ENCODE results near the gene KATNIP.
"Not testable (repeated sequence)": the region's sequence is repeated elsewhere in the genome, so short reads cannot be mapped to it uniquely, and the experiment has no call there.

KATNIP gene

DNA sequence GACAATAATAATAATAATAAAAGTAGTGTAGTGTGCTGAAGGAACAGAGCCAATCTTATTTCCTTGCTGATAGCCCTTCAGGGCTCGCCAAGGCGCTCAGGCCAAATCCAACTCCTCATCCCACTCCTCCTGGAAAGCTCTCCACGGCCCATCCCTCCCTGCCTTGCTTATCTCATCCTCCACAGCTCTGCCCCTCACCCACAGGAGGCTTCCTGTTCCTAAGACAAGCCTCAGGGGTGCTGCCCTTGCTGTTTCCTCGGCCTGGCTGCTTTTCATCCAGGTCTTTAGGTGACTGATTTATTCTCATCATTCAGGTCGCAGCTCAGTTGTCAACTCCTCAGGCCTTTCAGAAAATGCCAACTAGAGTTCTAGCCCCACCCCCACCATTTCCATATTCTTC, 11.4 kb upstream of the KATNIP start:
- DNase-seq: no peak

GRCh38 chr16:27539120-27539519, 10.8 kb upstream of the KATNIP start:
- no peak for DNase-seq

DNA sequence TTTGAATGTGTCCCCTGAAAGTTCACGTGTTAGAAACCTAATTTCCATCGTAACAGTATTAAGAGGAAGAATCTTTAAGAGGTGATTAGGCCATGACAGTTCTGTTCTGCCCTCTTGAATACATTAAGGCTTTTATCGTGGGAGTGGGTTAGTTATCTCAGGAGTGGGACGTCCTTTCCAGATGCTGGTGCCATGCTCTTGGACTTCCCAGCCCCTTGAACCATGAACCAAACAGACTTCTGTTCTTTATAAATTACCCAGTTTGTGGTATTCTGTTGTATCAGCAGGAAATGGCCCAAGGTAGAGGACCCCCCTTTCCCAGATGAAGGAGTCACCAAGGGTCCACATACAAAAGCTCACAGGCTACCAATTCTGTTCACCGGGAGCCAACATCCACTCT, 10.3 kb upstream of the KATNIP start:
- no peak for DNase-seq

DNA sequence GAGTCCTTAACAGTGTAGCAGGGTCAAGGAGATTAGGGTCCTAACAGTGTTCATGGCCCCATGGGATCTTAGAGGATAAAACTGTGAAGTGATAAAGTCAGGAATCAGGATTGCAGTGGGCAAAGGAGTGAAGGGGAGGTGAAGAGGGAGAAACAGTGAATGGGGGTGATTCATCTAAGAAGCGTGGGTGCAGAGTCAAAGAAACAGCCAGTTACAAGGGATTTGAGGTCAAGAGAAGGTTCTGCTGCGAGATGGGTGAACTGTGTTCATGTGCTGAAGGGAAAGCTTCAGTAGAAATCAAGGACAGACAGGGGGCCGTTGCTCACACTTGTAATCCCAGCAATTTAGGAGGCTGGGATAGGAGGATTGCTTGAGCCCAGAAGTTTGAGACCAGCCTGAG, 6.1 kb upstream of the KATNIP start:
- DNase-seq: no peak

GRCh38 chr16:27544671-27545070, 5.3 kb upstream of the KATNIP start:
- DNase-seq: no peak

GRCh38 chr16:27547134-27547533, 2.8 kb upstream of the KATNIP start:
- no peak for DNase-seq

DNA sequence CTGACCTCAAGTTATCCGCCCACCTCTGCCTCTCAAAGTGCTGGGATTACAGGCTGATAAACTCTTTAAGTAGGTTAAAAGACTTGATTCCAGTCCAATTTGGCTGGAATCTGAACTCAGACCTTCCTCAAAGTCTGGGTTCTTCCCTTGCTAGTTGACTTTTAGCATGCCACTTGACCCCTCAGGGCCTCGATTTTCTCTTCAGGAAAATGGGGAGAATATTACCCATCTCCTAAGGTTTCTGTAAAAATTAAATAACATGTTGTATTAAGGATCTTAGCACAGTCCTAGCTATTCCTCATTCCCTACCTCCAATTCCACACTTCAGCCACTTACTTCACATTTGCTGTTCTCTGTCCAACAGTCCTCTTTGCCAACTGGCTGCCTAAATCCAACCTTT, 2.1 kb upstream of the KATNIP start:
- DNase-seq: no peak

- DNase-seq: no peak
Observed at GRCh38 chr16:27549464-27549745, 539 bp upstream of the KATNIP start.

- no peak for DNase-seq
Observed at GRCh38 chr16:27550582-27550920, 607 bp downstream of the KATNIP start.

- DNase-seq: no peak
Observed at GRCh38 chr16:27551036-27551435, 1.1 kb downstream of the KATNIP start.

- no peak for DNase-seq
Observed at GRCh38 chr16:27556471-27556870, 6.5 kb downstream of the KATNIP start.

GRCh38 chr16:27558434-27558833, 8.5 kb downstream of the KATNIP start:
- no peak for DNase-seq

GRCh38 chr16:27558932-27559331, 9.0 kb downstream of the KATNIP start:
- DNase-seq: no peak

DNA sequence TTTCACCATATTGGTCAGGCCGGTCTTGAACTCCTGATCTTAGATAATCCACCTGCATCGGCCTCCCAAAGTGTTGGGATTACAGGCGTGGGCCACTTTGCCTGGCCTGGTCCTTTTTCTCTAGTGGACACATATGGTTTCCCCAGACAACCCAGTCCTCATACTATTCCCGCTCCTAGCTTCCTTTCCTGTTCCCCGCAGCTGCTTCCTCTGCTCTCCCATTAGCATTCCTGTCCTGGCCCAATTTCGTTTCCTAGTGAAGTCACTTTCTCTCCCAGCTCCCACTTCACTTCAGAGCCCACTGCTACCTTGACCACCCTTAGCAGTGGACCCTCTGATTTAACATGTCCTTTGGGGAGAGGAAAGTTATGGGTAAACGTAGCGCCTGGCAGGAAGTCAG, 11.3 kb downstream of the KATNIP start:
- no peak for DNase-seq

GRCh38 chr16:27564224-27564623, 14.3 kb downstream of the KATNIP start:
- no peak for DNase-seq

DNA sequence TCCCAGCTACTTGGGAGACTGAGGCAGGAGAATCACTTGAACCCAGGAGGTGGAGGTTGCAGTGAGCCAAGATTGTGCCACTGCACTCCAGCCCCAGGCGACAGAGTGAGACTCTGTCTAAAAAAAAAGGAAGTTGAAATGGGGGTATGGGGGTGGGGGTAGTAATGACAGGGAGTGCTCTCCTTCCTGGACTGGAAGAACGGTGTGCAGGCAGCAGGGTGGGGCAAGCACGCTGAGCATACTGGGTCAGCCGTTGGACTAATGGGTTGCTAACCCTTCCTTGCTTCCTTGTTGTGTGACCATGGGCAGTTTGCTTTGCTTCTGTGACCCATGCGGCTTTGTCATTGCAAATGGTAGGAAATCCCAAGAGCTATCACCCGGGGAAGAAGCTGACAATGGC, 16.5 kb downstream of the KATNIP start:
- no peak for DNase-seq

DNA sequence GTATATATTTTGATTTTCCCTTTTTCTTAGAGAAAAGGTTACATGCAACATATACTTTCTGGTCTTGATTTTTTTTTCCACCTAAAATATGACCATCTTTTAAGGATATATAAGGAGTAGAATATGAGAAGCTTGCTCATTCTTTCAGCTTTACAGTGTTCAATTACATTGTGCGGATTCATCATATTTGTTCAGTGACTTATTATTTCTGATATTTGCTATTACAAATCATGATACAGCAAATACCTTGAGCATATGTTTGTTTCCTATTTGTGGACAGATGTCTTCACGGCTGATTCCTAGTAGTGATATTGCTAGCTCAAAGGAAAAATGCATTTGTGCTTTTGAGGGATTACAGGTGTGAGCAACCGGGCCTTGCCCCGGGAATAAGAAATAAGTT, 18.1 kb downstream of the KATNIP start:
- no peak for DNase-seq

GRCh38 chr16:27570986-27571385, 21.0 kb downstream of the KATNIP start:
- DNase-seq: not testable (repeated sequence)

GRCh38 chr16:27571433-27572326, 21.7 kb downstream of the KATNIP start:
- DNase-seq: no peak

DNA sequence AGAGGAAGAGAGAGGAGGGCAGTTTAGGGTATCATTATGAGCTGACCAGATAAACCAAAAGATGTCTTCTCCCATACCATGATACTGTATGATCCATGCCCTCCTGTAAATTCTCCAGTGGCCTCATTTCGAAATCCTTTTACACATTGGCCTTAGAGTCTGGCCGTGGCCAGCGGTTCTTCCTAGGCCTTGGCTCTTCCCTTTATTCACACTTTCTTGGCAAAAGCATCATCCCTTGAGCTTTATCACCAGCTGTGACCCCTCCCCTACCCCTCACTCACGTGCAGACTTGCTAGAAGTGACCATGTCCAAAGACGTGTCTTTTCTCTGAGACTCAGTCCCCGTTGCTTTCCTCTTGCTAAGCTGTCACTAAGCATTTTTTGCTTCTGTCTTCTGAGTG, 22.8 kb downstream of the KATNIP start:
- no peak for DNase-seq

- DNase-seq: no peak
Observed at GRCh38 chr16:27576729-27577128, 26.8 kb downstream of the KATNIP start.

DNA sequence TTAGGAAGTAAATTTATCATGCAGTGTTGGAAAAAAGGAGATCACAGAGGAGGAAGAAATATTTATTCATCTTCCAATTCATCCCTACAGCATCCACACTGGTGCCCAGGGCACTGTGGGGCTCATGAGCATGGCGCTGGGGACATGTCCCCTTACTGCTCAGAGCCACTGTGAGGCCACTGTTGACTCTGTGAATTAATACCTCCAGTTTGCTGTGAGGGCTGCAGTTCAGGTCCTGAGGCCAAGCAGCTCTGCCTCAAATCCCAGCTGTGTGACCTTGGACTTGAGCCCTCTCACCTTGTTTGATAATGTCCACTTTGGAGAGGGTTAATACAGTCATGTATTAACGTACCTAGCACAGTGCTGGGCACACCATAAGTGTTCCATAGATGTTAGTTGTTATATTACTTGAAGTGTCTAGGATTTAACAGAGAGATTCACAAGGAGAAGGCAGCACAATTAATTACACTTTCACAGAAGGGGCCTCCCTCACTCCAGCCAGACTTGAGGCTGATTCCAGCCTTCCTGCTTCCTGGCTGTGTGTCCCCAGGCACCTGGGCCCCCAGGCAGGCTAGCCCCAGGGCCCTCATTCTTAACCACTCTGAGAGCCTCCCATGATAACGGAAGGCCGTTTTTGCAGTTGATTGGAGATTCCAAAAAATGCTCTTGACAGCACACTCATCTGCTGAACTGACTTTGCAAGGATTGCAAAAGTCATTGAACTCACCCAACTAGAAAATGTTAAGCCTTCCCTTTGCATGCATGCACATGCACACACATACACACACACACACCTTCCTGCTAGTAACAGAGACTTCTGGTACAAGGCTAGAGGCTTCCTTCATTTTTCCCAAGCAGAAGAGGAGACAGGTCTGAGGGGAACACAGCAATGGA, 29.4 kb downstream of the KATNIP start:
- DNase-seq: no peak

DNA sequence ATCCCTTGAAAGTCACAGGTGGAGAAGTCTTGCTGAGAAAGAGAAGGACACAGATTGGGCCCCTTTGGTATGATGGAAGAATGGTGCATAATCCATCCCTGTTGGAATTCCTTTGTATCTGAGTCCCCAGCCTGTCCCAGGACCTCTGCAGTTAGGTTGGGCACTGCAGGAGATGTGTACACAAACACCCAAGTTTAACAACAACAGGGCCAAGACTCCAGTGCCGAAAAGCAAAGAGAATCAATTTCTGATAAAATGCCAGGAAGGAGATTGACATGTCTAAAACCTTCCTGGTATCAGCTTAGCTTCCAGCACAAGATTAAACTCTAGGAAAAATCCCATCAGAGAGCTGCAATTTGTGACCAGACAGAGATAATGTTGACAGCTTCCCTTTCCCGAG, 32.9 kb downstream of the KATNIP start:
- DNase-seq: no peak

GRCh38 chr16:27583634-27584033, 33.7 kb downstream of the KATNIP start:
- DNase-seq: no peak
